Midbrain (tissue), 1 donor: Measurements from ENCODE around the gene EPPIN.
"Not testable (repeated sequence)": the region's sequence is repeated elsewhere in the genome, so short reads cannot be mapped to it uniquely, and the experiment has no call there.

Experiments used
- DNase-seq: peaks from one replicate; lab custom pipeline; 2025; lab: John Stamatoyannopoulos, UW

EPPIN gene

DNA sequence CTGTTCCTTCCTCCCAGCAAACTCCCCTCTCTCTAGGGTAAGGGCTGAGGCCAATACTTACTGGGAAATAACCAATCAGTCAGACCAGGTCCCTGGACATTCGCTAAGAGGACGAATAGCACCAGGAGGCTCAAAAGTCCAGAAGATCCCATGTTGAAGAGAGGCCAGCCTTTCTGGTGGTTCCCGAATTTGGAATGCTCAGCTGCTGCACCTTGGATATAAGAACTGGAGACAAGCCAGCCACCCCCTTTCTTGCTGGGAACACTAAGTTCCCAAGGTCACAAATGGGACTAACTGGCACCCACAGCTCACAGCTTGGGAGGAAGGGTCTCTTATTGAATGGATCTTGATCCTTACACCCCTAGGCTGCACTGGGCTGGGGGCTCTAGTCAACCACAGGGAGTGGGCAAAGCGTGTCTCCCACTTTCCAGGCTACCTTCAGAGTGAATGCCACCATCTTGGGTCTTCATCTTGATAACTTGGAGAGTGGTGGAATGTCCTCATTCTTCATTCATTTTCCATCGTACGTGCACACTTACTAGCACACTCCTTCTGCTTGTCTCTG is at the start of gene EPPIN:
TSS of gene EPPIN (minus strand) at position 196 of the 565 bp plus-strand sequence. CDS start at position 152, 44 bp downstream.
- DNase-seq, result no peak

DNA sequence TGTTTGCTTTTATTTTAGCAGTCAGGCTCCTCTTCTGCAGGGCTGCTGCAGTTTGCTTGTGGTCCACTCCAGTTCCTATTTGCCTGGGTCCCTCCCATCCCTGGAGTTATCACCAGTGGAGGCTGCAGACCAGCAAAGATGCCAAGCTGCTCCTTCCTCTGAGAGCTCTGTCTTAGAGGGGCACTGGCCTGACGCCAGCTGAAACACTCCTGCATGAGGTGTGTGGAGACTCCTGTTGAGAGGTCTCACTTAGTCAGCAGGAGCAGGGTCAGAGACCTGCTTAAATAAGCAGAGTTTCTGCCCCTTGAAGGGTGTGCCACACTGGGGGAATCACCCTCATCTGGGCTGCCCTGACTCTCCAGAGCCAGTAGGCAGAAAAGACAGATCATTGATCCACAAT is 48.0 kb upstream of the EPPIN start:
- DNase-seq, result no peak

DNA sequence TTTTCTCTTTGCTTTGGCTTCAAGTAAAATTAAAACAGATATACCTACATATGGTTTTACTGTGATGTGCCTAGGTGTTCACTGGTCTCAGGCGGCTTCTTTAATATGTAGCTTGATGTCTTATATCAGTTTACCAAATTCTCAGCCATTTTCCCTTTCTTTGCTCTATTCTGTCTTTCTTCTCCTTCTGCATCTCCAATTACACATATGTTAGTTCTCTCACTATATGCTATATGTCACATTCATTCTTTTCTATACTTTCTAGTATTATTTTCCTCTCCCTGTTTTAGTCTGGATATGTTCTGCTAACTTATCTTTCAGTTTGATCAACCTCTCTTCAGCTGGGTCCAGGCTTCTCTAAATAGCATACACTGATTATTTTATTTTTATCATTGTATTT is 46.3 kb upstream of the EPPIN start:
- DNase-seq, result no peak

DNA sequence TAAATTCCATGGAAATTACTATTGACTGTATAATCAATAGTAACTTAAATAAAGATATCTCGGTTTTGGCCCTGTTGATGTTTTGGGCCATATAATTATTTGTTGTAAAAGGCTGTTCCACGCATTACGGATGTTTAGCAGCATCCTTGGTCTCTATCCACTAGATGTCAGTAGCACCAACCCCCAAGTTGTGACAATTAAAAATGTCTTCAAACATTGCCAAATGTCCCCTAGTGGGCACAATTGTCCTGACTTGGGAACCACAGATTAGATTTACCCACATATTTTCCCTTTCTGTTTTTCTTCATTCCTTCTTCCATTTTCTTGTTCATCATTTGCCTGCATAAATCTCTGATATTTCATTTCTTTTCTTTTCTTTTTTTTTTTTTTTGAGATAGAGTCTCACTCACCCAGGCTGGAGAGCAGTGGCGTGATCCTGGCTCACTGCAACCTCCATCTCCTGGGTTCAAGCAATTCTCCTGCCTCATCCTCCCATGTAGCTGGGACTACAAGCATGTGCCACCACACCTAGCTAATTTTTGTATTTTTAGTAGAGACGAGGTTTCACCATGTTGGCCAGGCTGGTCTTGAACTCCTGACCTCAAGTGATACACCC is 45.5 kb upstream of the EPPIN start:
- DNase-seq, result peak; percentile 3

- DNase-seq, result no peak
Observed at GRCh38 chr20:45589725-45590124, 42.5 kb upstream of the EPPIN start.

GRCh38 chr20:45588800-45589199 is 41.6 kb upstream of the EPPIN start:
- DNase-seq, result no peak

DNA sequence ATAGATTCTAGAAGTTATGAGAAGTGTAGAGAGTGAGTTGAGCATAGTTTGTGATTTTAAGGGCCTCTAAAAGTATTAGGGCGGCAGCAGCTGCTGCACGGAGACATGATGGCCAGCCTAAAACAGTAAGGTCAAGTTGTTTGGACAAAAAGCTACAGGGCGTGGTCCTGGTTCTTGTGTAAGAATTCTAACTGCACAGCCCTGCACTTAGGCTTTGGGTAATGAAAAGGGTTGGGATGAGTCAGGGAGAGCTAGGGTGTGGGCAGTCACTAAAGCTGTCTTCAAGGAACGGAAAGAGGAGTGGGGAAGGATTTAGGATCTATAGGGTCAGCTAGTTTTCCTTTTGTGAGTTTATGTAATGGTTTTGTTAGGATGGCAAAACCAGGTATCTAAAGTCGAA is 38.8 kb upstream of the EPPIN start:
- DNase-seq, result not testable (repeated sequence)

DNA sequence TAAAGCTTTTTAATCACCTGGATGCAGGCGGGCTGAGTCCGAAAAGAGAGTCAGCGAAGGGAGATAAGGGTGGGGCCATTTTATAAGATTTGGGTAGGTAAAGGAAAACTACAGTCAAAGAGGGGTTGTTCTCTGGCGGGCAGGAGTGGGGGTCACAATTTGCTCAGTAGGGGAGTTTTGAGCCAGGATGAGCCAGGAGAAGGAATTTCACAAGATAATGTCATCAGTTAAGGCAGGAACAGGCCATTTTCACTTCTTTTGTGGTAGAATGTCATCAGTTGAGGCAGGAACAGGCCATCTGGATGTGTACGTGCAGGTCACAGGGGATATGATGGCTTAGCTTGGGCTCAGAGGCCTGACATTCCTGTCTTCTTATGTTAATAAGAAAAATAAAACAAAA is 37.1 kb upstream of the EPPIN start:
- DNase-seq, result not testable (repeated sequence)

GRCh38 chr20:45583502-45583901 is 36.3 kb upstream of the EPPIN start:
- DNase-seq, result no peak

DNA sequence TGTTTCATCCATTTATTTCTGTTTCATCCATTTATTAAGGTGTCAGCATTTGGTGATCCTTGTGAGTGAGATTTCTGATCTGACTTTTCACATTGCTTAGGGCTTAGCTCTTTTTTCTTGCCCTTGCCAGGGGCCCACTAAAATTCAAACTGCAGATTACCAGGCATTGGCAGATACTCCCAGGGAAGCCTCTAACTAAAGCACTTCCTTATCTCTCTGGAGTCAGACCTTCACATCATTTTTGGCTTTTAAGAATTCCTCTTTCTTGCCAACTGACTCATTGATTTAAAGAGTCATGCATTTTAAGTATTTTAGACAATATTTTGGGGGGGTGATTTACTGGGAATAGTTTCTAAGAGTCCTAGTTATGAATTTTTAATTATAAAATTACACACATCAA is 34.5 kb upstream of the EPPIN start:
- no peak for DNase-seq

- DNase-seq, result no peak
Observed at GRCh38 chr20:45579184-45579583, 32.0 kb upstream of the EPPIN start, which contains the start of gene WFDC8. WFDC8 (minus strand) TSS chr20:45579284; CDS start chr20:45579247, 37 bp downstream.

GRCh38 chr20:45578231-45578630 is 31.0 kb upstream of the EPPIN start:
- DNase-seq, result no peak

- no peak for DNase-seq
Observed at GRCh38 chr20:45576995-45577394, 29.8 kb upstream of the EPPIN start.

- DNase-seq, result no peak
Observed at GRCh38 chr20:45575931-45576330, 28.7 kb upstream of the EPPIN start.

DNA sequence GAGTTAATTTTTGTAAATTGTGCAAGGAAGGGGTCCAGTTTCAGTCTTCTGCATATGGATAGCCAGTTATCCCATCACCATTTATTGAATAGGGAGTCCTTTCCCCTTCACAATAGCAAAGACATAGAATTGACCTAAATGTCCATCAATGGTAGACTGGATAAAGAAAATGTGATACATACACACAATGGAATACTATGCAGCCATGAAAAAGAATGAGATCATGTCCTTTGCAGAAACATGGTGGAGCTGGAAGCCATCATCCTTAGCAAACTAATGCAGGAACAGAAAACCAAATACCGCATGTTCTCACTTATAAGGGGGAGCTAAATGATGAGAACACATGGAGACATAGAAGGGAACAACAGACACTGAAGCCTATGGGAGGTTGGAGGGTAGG is 22.4 kb upstream of the EPPIN start:
- DNase-seq, result not testable (repeated sequence)

GRCh38 chr20:45564760-45565276 is 17.6 kb upstream of the EPPIN start:
- DNase-seq, result no peak

GRCh38 chr20:45555198-45555597 is 8.0 kb upstream of the EPPIN start:
- no peak for DNase-seq

DNA sequence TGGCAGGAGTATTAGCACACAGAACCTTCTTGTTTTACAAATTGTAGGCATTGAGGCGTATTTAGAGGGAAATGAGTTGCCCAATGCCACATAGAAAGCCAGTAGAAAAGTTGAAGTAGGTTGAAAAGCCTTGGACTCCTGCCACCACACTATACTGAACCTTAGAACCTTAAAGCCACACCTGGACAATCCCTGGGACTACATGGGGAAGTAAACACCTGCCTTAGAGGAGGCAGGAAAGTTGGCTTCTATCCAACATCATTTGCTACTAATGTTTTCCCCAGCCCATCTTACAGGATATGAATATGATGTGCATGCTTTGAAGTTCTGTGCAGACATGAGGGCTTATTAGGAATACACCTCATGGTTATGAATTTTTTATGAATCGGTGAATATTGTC is 5.3 kb upstream of the EPPIN start:
- no peak for DNase-seq

GRCh38 chr20:45550765-45551164 is 3.6 kb upstream of the EPPIN start:
- no peak for DNase-seq

GRCh38 chr20:45548410-45548809 is 1.2 kb upstream of the EPPIN start:
- no peak for DNase-seq

- peak; percentile 25 for DNase-seq
Observed at GRCh38 chr20:45545754-45546453, 1.3 kb downstream of the EPPIN start.

DNA sequence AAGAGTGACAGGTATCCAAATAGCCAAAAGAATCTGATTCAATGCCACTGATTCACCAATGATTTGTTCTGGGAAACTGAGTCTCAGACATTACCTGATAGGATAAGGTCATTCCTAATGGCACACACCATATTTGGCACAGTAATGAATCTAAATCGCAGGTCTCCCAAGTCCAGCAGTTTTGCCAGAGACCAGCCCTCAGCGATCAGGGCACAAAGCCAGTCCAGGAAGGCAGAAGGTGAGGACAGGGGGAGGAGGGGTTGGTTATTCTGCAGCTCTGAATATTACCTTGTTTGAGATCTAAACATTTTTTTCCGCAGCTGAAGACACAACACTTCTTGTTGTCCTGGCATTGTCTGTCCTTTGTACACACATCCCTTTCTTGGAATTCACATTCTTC is 1.9 kb downstream of the EPPIN start:
- no peak for DNase-seq

DNA sequence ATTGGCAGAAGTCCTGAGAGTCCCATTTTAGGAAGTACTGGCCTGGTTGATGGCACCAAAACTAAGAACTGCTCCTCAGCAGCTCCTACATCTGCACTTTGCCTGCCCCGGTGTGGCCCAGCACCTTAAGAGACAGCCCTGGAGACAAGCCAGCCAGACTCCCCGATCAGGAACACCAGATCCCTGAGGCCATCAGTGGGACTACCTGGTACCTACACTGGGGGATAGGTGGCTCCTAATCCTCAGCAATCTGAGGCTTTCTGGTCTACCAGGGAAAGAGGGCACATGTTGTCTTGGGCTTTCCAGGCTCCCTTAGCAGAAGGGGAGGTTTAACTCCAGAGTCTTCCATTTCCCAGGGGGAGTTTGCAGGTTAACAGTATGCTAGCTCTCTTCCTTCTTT is 7.8 kb downstream of the EPPIN start, which contains the start of gene WFDC6:
TSS of gene WFDC6 (minus strand) at position 101 of the 400 bp plus-strand sequence. CDS start at position 26, 75 bp downstream.
- DNase-seq, result no peak
